Measurements from ENCODE around the gene PDGFRB.

PDGFRB gene

GRCh38 chr5:150181027-150181426 is 25.4 kb upstream of the PDGFRB start:
- TF ChIP-seq RAD21 (IDR thresholded peaks at IDR 0.05; ENCODE audit: low read depth) (no peak), REST (IDR thresholded peaks at IDR 0.05; ENCODE audit: low read depth) (no peak), CREB1 (IDR thresholded peaks at IDR 0.05; ENCODE audit: low read depth) (no peak), FOXM1 (IDR thresholded peaks at IDR 0.05; ENCODE audit: borderline replicate concordance, low read depth) (no peak), TAF1 (IDR thresholded peaks at IDR 0.05; ENCODE audit: low read depth) (no peak), NFIC (IDR thresholded peaks at IDR 0.05) (no peak), EP300 (IDR thresholded peaks at IDR 0.05; ENCODE audit: borderline replicate concordance) (no peak)

GRCh38 chr5:150180241-150181026 is 24.8 kb upstream of the PDGFRB start:
- TF ChIP-seq TAF1 (IDR thresholded peaks at IDR 0.05; ENCODE audit: low read depth): no peak
- TF ChIP-seq EP300 (IDR thresholded peaks at IDR 0.05; ENCODE audit: borderline replicate concordance): no peak
- TF ChIP-seq REST (IDR thresholded peaks at IDR 0.05; ENCODE audit: low read depth): no peak
- TF ChIP-seq NFIC (IDR thresholded peaks at IDR 0.05): no peak
- no peak for TF ChIP-seq EGR1 (IDR thresholded peaks at IDR 0.05)
- TF ChIP-seq FOXM1 (IDR thresholded peaks at IDR 0.05; ENCODE audit: borderline replicate concordance, low read depth): no peak
- no peak for TF ChIP-seq RAD21 (IDR thresholded peaks at IDR 0.05; ENCODE audit: low read depth)
- no peak for TF ChIP-seq USF1 (IDR thresholded peaks at IDR 0.05)
- TF ChIP-seq ZBTB7A (IDR thresholded peaks at IDR 0.05; ENCODE audit: low read depth): no peak
- TF ChIP-seq MAX (IDR thresholded peaks at IDR 0.05): no peak
- no peak for TF ChIP-seq TEAD4 (IDR thresholded peaks at IDR 0.05)
- TF ChIP-seq YY1 (IDR thresholded peaks at IDR 0.05; ENCODE audit: low read depth): no peak
- no peak for TF ChIP-seq CEBPB (IDR thresholded peaks at IDR 0.05)
- no peak for TF ChIP-seq CREB1 (IDR thresholded peaks at IDR 0.05; ENCODE audit: low read depth)
- TF ChIP-seq TCF12 (IDR thresholded peaks at IDR 0.05; ENCODE audit: low read depth): no peak

- TF ChIP-seq MAX (IDR thresholded peaks at IDR 0.05): no peak
Observed at GRCh38 chr5:150179019-150179620, 23.5 kb upstream of the PDGFRB start.

- TF ChIP-seq MAX (IDR thresholded peaks at IDR 0.05): no peak
- TF ChIP-seq CREB1 (IDR thresholded peaks at IDR 0.05; ENCODE audit: low read depth): no peak
- TF ChIP-seq TEAD4 (IDR thresholded peaks at IDR 0.05): no peak
- no peak for TF ChIP-seq CEBPB (IDR thresholded peaks at IDR 0.05)
- no peak for TF ChIP-seq EGR1 (IDR thresholded peaks at IDR 0.05)
- TF ChIP-seq ZBTB7A (IDR thresholded peaks at IDR 0.05; ENCODE audit: low read depth): no peak
- no peak for TF ChIP-seq TCF12 (IDR thresholded peaks at IDR 0.05; ENCODE audit: low read depth)
- no peak for TF ChIP-seq YY1 (IDR thresholded peaks at IDR 0.05; ENCODE audit: low read depth)
- no peak for TF ChIP-seq FOXM1 (IDR thresholded peaks at IDR 0.05; ENCODE audit: borderline replicate concordance, low read depth)
Observed at GRCh38 chr5:150178262-150178661, 22.6 kb upstream of the PDGFRB start.

GRCh38 chr5:150177721-150178120 is 22.1 kb upstream of the PDGFRB start:
- no peak for TF ChIP-seq USF1 (IDR thresholded peaks at IDR 0.05)
- no peak for TF ChIP-seq MAX (IDR thresholded peaks at IDR 0.05)
